SK-N-SH (cell line): Measurements from ENCODE around the gene ZNF648.
"Not testable (repeated sequence)": the region's sequence is repeated elsewhere in the genome, so short reads cannot be mapped to it uniquely, and the experiment has no call there.

ENCODE experiments used
- CTCF ChIP-seq: fragments of 200-600 bp; sonication (generic); IDR thresholded peaks from 2 replicates; pipeline ENCODE4 v1.6.1; 2017; ENCODE audit warnings: antibody characterized with exemption, mild to moderate bottlenecking, moderate library complexity
- JUND ChIP-seq: IDR thresholded peaks from 2 replicates; pipeline ENCODE4 v1.4.0; 2012
- NRF1 ChIP-seq: IDR thresholded peaks from 2 replicates; pipeline ENCODE4 v1.6.1; 2012; ENCODE audit warnings: low read depth, mild to moderate bottlenecking, low read length
- RAD21 ChIP-seq: IDR thresholded peaks from 2 replicates; pipeline ENCODE4 v1.6.1; 2012; ENCODE audit warnings: mild to moderate bottlenecking, low read length
- RXRA ChIP-seq: IDR thresholded peaks from 2 replicates; pipeline ENCODE4 v1.4.0; 2012; ENCODE audit warnings: low read depth, mild to moderate bottlenecking, borderline replicate concordance
- TAF1 ChIP-seq: IDR thresholded peaks from 2 replicates; pipeline ENCODE4 v1.6.1; 2012; ENCODE audit warnings: low read depth, mild to moderate bottlenecking, low read length, moderate library complexity, borderline replicate concordance
- ZBTB33 ChIP-seq: IDR thresholded peaks from 2 replicates; pipeline ENCODE4 v1.4.0; 2012; ENCODE audit warnings: low read depth, borderline replicate concordance
- TF ChIP-seq, protein P1 (sequence below): IDR thresholded peaks from 2 replicates; pipeline ENCODE4 v1.6.1; 2012; ENCODE audit warnings: mild to moderate bottlenecking, low read depth, low read length, moderate library complexity

DNA sequence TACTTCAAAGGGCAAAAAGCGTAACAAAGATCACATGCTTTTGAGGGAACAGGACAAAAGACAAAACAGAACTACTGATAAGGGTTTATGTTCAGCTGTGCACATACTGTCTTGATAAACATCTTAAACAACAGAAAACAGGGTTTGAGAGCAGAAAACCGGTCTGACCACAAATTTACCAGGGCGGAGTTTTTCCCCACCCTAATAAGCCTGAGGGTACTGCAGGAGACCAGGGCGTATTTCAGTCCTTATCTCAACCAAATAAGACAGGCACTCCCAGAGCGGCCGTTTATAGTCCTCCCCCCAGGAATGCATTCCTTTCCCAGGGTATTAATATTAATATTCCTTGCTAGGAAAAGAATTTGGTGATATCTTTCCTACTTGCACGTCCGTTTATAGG is 16.0 kb downstream of the ZNF648 start:
- TF ChIP-seq ZBTB33, RAD21, NRF1, RXRA, JUND, TAF1, CTCF: not testable (repeated sequence)
- TF ChIP-seq, protein P1, sequence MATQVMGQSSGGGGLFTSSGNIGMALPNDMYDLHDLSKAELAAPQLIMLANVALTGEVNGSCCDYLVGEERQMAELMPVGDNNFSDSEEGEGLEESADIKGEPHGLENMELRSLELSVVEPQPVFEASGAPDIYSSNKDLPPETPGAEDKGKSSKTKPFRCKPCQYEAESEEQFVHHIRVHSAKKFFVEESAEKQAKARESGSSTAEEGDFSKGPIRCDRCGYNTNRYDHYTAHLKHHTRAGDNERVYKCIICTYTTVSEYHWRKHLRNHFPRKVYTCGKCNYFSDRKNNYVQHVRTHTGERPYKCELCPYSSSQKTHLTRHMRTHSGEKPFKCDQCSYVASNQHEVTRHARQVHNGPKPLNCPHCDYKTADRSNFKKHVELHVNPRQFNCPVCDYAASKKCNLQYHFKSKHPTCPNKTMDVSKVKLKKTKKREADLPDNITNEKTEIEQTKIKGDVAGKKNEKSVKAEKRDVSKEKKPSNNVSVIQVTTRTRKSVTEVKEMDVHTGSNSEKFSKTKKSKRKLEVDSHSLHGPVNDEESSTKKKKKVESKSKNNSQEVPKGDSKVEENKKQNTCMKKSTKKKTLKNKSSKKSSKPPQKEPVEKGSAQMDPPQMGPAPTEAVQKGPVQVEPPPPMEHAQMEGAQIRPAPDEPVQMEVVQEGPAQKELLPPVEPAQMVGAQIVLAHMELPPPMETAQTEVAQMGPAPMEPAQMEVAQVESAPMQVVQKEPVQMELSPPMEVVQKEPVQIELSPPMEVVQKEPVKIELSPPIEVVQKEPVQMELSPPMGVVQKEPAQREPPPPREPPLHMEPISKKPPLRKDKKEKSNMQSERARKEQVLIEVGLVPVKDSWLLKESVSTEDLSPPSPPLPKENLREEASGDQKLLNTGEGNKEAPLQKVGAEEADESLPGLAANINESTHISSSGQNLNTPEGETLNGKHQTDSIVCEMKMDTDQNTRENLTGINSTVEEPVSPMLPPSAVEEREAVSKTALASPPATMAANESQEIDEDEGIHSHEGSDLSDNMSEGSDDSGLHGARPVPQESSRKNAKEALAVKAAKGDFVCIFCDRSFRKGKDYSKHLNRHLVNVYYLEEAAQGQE = not testable (repeated sequence)
